HG03196 (cell line): ENCODE results near the gene CACNB4.
"Not testable (repeated sequence)": the region's sequence is repeated elsewhere in the genome, so short reads cannot be mapped to it uniquely, and the experiment has no call there.

Source experiments
- ATAC-seq: cut with Tn5 transposase; IDR thresholded peaks from one replicate; pipeline ENCODE4 v1.9.1; 2021; ENCODE audit not compliant: unreplicated experiment

CACNB4 gene

GRCh38 chr2:152098496-152099366 is at the start of gene CACNB4:
TSS of gene CACNB4 (minus strand) at chr2:152099044.
- no peak for ATAC-seq

DNA sequence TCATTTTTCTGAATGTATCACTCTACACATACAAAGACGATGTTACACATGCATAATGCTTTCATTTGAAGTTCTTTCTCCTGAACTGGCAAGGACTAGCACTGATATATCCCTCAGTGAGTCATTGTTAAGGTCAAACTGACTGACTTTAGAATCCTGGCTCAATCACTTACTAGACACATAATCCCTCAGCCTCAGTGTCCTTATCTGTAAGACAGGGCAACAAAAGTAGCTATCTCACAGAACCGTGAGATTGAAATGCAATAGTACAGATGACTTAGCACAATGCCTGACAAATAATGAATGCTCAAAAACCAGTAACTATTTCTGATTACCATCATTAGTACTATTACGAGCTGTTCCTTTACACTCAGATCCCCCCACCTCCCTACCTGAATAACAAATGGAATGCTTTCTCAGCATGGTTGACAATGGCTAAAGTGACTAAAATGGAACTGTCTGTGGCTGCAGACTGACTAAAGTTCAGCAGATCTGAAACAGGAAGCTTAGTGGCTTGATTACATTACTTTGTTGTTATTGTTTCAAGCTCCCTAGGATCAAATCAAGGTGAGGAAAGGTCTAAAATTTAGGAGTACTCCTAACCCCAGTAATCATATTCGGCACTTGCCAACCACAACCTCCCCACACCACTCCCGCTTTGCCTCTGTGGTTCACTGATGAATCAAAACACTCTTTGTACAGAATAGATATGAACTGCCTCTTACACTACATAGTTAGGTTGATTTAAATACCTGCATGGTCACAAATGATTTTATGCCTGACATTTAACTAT is 35.8 kb upstream of the CACNB4 start:
- ATAC-seq: peak; percentile 79

GRCh38 chr2:152132306-152132705 is 33.5 kb upstream of the CACNB4 start:
- no peak for ATAC-seq

DNA sequence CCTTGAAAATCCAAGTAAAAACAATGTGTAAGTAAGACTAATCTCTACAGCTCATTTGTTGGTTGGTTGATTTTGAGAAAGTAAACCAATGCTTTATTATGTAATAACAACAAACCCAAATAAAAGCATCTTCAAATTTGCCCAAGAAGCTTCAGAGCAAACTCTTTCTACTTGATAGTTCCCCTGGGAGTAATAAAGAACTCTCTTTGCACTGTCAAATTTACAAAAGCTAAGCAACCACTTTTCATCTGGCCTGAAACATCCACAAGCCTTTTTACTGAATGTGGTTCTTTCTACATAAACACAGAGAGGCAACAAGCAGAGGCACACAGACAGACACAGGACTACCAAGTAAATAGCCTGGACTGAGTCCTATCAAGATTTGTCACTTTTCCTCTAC is 28.8 kb upstream of the CACNB4 start:
- no peak for ATAC-seq

GRCh38 chr2:152126664-152127063 is 27.8 kb upstream of the CACNB4 start:
- ATAC-seq: no peak

GRCh38 chr2:152122161-152122560 is 23.3 kb upstream of the CACNB4 start:
- no peak for ATAC-seq

GRCh38 chr2:152120430-152120829 is 21.6 kb upstream of the CACNB4 start:
- no peak for ATAC-seq

DNA sequence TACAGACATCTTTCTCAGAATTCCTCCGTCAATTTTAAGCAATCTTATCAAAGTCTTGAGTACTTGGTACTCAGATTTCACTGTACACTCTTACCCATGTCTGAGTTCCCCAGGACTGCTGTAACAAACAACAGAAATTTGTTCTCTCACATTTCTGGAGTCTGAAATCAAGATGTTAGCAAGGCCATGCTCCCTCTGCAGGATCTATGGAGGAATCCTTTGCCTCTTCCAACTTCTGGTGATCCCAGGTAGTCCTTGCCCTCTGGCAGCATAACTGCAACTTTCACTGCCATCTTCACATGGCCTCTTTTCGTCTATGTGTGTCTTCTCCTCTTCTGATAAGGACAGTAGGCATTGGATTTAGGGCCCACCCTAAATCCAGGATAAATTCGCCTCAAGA is 17.1 kb upstream of the CACNB4 start:
- ATAC-seq: no peak

GRCh38 chr2:152114366-152114765 is 15.5 kb upstream of the CACNB4 start:
- no peak for ATAC-seq

DNA sequence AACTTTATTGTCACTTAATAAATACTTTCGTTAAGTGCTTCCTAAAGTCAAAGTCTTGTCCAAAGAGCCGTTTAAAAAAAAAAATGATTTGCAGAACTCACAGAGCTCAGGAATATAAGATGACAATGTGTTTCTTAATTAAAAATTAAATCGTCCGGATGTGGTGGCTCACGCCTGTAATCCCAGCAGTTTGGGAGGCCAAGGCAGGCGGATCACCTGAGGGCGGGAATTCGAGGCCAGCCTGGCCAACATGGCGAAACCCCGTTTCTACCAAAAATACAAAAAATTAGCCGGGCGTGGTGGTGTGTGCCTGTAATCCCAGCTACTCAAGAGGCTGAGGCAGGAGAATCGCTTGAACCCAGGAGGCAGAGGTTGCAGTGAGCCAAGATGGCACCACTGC is 8.3 kb upstream of the CACNB4 start:
- not testable (repeated sequence) for ATAC-seq

DNA sequence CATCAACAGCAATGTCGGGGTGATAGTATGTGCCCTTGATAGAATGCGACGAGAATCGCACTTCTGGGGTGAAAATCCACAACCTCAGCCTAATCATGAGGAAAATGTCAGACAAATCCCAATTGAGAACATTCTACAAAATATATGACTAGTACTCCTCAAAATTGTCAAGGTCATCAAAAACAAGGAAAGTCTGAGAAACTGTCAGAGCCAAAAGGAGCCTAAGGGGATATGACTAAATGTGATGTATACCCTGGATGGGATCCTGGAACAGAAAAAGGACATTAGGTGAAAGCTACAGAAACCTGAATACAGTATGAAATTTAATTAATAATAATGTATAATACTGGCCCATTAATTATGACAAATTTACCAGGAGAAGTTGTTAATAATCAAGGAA is 7.6 kb upstream of the CACNB4 start:
- ATAC-seq: no peak

DNA sequence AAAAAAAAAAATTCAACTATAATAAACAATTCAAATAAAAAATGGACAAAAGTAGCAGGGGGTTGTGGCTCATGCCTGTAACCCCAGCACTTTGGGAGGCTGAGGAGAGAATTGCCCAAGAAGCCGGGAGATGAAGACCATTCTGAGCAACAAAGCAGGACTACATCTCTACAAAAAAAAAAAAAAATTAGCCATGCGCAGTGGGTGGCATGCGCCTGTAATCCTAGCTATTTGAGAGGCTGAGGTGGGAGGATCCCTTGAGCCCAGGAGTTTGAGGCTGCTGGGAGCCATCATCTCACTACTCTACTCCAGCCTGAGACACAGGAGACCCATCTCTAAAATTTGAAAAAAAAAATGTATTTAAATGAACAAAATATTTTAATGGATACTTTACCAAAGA is 4.4 kb upstream of the CACNB4 start:
- ATAC-seq: no peak

GRCh38 chr2:152100961-152101360 is 2.1 kb upstream of the CACNB4 start:
- no peak for ATAC-seq

DNA sequence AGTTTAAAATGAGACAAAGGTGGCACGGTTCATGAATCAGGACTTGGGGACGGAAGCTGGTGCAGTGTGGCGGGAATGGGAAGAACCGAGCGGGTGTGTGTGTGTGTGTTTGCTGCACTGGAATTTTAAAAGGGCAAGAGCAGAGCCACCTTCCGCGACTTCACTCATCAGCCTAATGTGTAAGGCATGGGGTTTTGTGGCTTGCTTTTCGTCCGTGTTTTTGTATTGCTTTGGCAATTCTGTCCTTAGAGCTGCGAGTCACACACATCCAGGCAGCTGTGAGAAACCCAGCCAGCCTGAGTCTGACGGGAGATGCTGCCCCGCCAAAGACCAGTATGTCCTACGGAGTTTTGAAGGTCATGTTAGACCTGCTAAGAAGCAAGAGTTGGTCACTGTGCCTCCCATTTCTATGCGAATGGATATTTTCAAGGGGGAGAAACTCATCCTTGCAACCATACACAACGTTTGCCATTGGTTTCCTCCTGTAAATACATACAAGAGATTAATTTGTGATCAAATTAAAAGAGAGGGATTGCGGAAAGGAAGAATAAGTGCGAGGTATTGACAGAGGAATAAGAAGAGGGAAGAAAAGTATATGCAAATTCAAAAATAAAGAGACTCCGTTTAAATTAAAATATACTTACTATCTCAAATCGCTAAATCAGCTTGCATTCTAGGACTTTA is 665 bp upstream of the CACNB4 start:
- no peak for ATAC-seq

DNA sequence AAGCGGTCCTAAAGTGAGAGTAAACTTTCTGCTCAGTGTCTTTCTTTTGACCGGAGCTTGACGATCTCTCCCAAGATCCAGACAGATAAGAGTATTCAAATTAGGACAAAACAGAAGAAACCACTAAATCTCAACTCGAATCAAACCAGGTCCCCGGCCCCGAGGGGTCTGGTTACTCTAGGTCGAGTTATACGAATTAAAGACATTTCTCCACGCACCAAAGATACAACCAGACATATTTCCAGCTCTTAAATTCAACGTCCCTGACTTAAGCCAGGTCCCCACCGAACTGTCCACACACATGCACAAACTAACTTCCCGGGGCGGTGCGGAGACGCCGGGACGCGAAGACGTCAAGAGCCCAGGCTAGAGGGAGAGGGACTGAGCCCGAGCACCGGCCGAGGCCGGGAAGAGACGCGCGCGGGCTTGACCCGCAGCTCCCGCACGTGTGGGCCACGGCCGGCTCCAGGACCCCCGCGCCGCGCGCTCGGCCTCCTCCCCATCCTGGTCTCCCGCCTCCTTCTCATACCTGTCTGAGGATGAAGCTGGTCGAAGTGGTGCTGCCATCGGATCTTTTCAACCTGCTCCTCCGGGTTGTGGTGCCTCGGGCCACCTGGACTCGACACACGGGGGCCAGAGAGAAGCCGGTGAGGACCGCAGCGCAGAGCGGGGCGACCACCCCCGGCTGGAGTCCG is 896 bp downstream of the CACNB4 start:
- no peak for ATAC-seq

GRCh38 chr2:152097290-152097800 is 1.5 kb downstream of the CACNB4 start:
- no peak for ATAC-seq

GRCh38 chr2:152095146-152095545 is 3.7 kb downstream of the CACNB4 start:
- ATAC-seq: no peak

- ATAC-seq: no peak
Observed at GRCh38 chr2:152094014-152094413, 4.8 kb downstream of the CACNB4 start.

DNA sequence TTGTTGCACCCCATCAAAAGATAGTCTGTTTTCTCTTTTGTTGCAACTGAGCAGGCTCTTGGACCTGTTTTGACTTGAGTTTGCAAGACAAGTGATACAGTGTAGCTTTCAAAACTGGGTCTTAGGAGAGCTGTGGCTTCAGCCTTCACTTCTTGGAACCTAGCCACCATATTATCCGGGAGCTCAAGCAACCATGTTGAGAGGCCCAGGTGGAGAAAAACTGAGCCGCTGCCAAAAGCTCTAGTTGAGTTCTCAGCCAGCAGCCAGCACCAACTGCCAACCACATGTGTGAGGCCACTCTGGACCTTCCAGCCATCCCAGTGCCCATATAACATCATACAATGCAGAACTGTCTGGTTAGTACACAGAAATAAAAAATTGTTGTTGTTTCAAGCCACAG is 5.4 kb downstream of the CACNB4 start:
- no peak for ATAC-seq

DNA sequence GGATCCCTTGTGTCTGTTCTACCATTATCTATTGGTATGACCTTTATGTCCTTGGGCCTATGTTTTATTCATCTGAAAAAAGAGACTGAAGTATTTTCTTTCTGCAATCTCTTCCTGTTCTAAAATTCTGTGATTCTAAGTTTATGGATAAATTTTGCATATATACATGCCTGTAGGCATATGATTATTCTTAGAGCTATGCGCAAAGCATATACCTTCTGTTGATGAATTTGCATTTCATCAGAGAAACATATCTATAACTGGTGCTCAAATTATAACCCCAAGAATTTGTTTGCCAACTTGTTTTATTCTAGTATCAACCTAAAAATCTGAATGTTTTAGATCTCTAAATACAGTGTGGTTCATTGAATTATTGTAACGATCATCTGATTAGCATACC is 6.7 kb downstream of the CACNB4 start:
- ATAC-seq: no peak

DNA sequence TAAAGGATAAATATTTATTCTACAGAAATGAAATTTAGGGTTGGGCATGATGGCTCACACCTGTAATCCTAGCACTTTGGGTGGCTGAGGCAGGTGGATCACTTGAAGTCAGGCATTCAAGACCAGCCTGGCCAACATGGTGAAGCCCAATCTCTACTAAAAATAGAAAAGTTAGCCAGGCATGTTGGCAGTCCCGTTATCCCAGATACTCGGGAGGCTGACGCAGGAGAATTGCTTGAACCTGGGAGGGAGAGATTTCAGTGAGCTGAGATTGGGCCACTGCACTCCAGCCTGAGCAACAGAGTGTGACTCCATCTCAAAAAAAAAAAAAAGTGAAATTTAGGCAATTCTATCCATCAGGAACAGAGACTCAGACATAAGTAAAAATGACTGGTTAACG is 8.1 kb downstream of the CACNB4 start:
- ATAC-seq: not testable (repeated sequence)
